Measurements from ENCODE around the gene FMN1.

FMN1 gene

DNA sequence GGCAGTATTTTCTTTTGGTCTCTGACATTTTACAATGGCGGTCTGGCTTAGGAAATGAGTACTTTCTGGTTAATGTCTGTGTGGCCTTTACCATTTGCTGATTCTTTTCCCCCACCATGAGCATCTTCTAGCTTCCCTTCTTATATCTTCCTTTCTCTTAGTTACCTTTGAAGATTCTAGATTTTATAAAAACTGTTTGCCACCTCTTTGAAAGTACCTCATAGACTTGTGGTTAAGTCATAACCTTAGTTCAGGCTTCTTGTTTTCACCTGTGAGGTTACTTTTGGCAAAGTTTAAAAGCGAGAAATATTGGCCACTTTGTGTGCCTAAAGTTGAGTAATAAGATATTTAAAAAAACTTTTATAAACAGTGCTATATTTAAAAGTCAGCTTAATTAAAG, 147.4 kb downstream of the FMN1 start:
- TF ChIP-seq, protein P1, sequence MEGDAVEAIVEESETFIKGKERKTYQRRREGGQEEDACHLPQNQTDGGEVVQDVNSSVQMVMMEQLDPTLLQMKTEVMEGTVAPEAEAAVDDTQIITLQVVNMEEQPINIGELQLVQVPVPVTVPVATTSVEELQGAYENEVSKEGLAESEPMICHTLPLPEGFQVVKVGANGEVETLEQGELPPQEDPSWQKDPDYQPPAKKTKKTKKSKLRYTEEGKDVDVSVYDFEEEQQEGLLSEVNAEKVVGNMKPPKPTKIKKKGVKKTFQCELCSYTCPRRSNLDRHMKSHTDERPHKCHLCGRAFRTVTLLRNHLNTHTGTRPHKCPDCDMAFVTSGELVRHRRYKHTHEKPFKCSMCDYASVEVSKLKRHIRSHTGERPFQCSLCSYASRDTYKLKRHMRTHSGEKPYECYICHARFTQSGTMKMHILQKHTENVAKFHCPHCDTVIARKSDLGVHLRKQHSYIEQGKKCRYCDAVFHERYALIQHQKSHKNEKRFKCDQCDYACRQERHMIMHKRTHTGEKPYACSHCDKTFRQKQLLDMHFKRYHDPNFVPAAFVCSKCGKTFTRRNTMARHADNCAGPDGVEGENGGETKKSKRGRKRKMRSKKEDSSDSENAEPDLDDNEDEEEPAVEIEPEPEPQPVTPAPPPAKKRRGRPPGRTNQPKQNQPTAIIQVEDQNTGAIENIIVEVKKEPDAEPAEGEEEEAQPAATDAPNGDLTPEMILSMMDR (conservative IDR thresholded peaks at IDR 0.05; ENCODE audit: low read length), result no peak

GRCh38 chr15:33046329-33046728, 148.2 kb downstream of the FMN1 start:
- no peak overlapping the region for H3K4me3 ChIP-seq (ENCODE audit: low read length)
- TF ChIP-seq, protein P1 (conservative IDR thresholded peaks at IDR 0.05; ENCODE audit: low read length), result no peak
- DNase-seq (ENCODE audit: low read depth), result no peak

More for the DNA sequence above, 147.4 kb downstream of the FMN1 start:
- no peak for DNase-seq (ENCODE audit: low read depth)
- no peak overlapping the region for H3K4me3 ChIP-seq (ENCODE audit: low read length)

DNA sequence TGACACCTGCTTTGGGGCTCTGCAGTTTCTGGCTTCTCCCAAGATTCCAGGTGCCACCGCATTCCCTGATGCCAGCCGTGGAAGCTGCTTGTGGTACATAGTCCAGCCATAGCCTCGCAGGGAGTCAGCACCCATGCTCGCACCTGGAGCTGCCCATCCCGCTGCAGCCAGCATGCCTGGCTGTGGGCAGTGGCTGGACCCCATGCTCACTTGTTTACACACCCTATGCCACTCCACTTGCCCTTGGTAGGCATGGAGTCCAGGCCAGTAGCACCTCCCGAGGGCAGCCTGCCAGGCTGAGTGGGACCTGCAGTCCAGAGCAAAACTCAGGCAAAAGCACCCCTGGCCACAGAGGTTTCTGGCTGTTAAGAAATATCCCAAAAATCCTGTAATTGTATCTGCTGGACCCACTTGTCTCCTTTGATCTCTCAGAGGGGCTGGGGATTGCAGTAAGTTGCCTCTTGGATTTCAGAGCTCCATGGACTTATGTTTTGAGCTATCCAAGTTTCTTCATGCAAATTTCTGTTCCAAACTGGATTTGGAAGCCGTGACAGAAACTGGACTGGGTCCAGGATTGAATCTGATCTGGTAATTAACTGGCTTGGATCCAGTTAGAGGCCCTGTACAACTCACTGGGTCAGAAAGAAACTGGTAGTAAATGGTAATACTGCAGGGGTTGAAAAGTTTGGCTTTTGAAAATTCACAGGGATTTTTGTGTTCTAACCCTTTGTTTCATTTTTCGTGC, 149.3 kb downstream of the FMN1 start:
- H3K4me3 ChIP-seq (ENCODE audit: low read length), result no peak overlapping the region
- TF ChIP-seq, protein P1 (conservative IDR thresholded peaks at IDR 0.05; ENCODE audit: low read length), result no peak
- DNase-seq (ENCODE audit: low read depth), result peak; percentile 11

DNA sequence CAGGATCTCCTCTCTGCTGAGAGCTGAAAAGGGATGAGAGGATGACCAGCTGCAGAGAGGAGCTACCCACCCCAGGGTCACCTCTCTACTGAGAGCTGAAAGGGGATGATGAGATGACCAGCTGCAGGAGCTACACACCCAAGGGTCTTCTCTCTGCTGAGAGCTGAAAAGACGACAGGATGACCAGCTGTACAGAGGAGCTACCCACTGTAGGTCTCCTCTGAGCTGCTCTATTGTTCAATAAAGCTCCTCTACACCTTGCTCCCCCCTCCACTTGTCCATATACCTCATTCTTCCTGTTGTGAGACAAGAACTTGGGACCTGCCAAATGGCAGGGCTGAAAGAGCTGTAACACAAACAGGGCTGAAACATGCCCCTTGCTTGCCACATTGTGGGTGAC, 149.9 kb downstream of the FMN1 start:
- TF ChIP-seq, protein P1 (conservative IDR thresholded peaks at IDR 0.05; ENCODE audit: low read length), result no peak
- no peak overlapping the region for H3K4me3 ChIP-seq (ENCODE audit: low read length)
- no peak for DNase-seq (ENCODE audit: low read depth)

- TF ChIP-seq, protein P1 (conservative IDR thresholded peaks at IDR 0.05; ENCODE audit: low read length), result no peak
- DNase-seq (ENCODE audit: low read depth), result no peak
- H3K4me3 ChIP-seq (ENCODE audit: low read length), result no peak overlapping the region
These were observed 150.9 kb downstream of the FMN1 start for GRCh38 chr15:33043636-33044035.

GRCh38 chr15:33040496-33040895, 154.0 kb downstream of the FMN1 start:
- H3K4me3 ChIP-seq (ENCODE audit: low read length), result no peak overlapping the region
- TF ChIP-seq, protein P1 (conservative IDR thresholded peaks at IDR 0.05; ENCODE audit: low read length), result no peak
- no peak for DNase-seq (ENCODE audit: low read depth)

- TF ChIP-seq, protein P1 (conservative IDR thresholded peaks at IDR 0.05; ENCODE audit: low read length), result no peak
These were observed 159.9 kb downstream of the FMN1 start for GRCh38 chr15:33034588-33034987.

More at GRCh38 chr15:33034588-33034987, 159.9 kb downstream of the FMN1 start:
- DNase-seq (ENCODE audit: low read depth), result no peak
- no peak overlapping the region for H3K4me3 ChIP-seq (ENCODE audit: low read length)
